Uterus (tissue), 2 donors: ENCODE data around the gene TRIM24.

ENCODE experiments used
- CTCF ChIP-seq, 4 experiments: fragments of 200-600 bp in 2 of 4; fragments of 450-650 bp in 2 of 4; sonication (generic) in 2 of 4; IDR thresholded peaks; one replicate each; pipeline ENCODE4 v1.5.1; 2016 to 2019; ENCODE audit warnings: antibody characterized with exemption in 4 of 4, mild to moderate bottlenecking in 2 of 4, moderate library complexity in 1 of 4
- POLR2A ChIP-seq, 2 donors: fragments of 450-650 bp; IDR thresholded peaks; one replicate each; pipeline ENCODE4 v1.6.1; 2016; ENCODE audit warnings: antibody characterized with exemption in 2 of 2, mild to moderate bottlenecking in 1 of 2, moderate library complexity in 1 of 2

GRCh38 chr7:138555684-138556083 is 95.6 kb downstream of the TRIM24 start:
- TF ChIP-seq CTCF (IDR thresholded peaks at IDR 0.05): no peak
- no peak for TF ChIP-seq POLR2A (IDR thresholded peaks at IDR 0.05)
